Activated T-cell treated with anti-CD3 and anti-CD28 coated beads for 1 hour (primary cell): ENCODE data around the gene FAM107B.
"Not testable (repeated sequence)": the region's sequence is repeated elsewhere in the genome, so short reads cannot be mapped to it uniquely, and the experiment has no call there.

ENCODE experiments used
- DNase-seq: peaks from one replicate; pipeline ENCODE4 v3.0.0-alpha.2; 2020; ENCODE audit warnings: low read depth

Gene FAM107B

DNA sequence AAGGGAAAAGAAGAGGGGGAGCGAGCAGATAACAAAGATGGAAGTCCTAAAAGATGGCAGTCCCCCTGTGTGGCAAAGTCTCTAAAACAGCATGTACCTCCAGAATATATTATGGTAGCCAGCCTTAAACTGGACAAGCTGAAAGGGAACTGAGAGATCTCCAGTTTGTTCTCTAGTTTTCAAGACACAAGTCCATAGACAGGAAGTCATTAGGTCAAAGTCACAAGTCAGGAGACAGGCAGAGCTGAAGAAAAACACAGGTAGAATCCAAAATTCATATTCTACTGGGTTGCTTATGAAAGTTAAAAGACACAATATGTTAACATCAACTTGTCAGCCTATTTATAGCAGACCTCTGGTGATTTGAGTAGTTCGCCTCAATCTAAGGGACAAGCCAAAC lies 38.7 kb downstream of the FAM107B start:
- DNase-seq: no peak

DNA sequence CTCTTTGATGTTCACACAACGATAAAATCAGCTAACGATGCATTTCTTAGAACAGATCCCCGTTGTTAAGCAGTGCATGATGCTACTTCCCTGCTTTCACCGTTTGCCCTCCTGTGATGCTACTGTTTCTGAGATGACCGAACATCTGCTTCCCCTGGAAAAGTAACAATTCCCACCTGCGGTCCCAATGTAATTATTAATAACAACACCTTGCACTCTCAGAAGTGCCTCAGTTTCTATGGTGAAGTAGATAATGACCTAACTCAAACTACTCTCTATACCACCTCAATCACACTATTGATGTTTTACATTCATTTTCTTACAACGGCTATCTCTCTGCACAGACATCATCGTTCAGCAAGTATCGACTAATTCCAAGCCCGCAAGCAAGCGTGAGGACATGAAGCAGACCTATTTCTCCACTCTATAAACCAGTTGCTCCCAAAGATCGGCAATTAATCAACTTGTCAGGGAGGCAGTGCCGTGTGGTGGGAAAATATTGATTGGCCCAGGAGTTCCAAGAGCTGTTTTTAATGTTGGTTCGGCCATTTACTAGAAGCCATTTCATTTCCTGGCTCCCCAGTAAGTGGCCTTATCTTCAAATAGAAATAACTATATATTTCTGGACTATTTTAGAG lies 42.7 kb downstream of the FAM107B start:
- DNase-seq: no peak

DNA sequence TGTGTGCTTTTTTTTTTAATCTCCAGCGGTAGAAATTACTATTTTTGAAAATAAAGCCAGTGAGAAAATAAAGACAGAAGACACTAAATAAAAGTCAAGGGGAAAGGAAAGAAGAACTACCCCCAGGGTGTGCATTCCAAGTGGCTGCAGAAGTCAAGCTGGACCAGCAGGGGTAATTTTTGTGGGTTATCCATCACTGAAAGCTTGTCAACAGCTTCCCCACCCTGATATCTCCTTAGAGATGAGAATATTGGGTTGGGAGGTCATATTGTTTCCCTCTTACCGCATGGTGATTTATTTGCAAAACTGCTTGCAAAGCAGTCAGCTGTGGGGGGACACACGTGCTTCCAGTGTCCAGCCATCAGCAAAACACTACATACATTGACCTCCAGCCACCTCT lies 46.4 kb downstream of the FAM107B start:
- no peak for DNase-seq

DNA sequence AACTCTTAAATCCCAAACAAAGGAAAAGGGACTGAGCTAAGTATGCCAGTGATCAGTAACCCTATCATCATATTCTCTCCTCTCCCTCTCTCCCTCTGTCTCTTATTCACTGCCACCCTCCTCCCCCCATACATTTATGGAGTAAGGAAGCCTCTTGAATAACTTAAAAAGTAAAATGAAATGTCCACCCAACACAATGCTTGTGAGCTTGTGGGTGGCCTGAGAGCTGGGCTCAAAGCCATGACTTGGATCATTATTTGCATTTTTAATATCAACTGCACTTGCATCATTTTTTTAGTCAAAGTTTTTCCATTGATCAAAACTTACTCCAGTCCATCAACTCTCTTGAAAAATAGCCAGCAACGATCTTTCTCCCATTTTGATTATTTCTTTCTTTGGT lies 46.8 kb downstream of the FAM107B start:
- DNase-seq: no peak

DNA sequence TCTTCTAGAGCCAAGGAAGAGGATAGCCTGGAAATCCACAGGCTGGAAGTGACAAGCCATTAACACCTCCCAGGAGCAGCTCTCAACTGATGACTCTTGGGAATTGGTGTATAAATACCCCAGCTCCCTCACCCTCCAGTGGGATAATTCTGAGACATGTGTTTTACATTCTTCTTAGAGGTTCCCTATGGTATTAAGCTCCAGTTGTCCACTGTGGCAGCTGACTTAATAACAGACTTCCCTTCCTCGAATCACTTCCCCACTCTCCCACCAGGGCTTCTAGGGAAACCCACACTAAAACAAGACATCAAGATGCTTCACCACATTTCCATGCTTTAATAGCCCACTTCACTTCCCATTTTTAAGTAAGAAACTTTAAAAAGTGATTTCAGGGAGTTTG lies 47.2 kb downstream of the FAM107B start:
- no peak for DNase-seq

DNA sequence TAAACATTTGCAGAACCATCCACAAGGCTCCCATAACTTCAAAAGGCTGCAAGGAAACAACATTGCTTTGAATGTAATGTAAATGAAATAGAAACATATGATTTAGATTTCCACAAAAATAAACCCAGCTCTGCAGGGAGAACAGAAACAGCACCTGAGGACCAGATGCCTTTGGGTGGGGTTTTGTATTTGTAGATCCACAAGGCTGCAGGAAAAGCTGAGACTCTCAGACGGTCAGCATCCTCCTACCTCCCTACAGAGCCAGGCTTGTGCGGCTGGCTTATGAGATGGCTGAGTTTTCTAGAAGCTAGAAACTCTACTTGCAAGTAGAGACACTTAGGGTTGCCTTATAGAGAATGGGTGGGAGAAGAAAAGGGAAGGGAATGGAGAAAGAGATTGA lies 49.8 kb downstream of the FAM107B start:
- DNase-seq: no peak

DNA sequence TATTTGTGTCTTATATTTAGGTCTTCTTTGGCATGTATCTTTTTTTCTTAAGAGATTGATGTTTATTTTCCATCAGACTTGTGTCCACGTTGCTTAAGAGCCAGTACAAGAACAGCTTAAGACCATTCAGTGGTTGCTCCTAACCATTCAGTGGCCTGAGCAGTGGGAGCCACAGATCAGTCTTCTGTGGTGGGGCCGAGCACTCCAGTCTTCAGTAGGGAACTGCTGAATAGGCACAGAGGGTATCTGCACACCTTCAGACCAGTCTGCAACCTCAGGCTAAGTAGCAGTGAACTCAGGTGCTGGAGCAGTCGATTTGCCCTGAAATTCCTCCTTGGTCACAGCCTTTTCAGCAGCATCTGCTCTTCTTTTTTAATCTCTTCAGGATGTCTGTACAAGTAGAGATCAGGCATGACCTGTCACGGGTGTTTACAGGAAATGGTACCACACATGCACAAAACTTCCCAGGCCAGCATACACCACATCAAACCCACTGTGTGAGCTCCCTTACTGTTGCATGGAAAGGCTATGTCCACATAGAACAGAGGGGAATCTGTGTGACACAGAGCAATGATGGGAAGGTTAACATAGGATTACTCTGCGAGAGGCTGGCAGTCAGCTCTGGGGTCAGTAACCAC lies 51.5 kb downstream of the FAM107B start:
- DNase-seq: peak; percentile 16

DNA sequence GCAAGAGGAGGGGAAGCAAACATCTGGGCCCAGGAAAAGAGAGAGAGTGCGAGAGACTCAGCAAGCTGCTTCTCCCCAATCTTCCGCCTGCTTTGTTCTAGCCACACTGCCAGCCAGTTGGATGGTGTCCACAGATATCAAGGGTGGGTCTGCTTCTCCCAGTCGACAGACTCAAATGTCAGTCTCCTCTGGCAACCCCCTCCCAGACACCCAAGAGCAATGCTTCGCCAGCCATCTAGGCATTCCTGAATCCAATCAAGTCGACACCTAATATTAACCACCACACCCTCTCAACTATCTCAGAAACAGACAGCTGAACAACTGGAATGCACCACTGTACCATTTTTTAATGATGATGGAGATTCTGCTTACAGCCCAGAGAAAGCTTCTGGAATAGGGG lies 57.1 kb downstream of the FAM107B start:
- no peak for DNase-seq

DNA sequence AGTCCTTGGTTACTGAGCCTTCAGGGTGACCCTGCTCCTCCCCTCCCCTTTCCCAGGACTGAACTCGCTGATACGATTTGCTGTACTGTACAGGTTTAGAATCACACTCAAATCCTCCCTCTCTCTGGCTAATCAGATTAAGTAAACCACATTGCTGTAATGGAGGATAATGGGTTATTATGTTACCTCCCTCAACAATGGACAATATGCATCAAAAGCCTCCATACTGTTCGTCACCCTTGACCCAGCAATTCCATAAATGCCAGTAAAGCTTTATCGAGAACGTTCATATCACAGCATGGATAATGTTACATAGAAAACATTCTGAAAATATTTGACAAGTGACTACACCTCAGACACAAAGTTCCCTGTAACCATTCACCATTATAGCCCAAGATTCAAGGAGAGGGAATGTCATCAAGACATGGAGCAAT lies 61.7 kb downstream of the FAM107B start:
- no peak for DNase-seq

DNA sequence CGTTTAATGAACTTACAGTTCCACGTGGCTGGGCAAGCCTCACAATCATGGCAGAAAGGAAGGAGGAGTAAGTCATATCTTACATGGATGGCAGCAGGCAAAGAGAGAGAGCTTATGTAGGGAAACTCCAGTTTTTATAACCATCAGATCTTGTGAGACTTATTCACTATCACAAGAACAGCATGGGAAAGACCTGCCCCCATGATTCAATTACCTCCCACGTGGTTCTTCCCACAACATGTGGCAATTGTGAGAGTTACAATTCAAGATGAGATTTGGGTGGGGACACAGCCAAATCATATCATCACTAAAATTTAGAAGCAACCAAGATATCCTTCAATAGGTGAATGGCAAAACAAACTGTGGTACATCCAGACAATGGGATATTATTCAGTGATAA lies 65.4 kb downstream of the FAM107B start:
- DNase-seq: not testable (repeated sequence)

DNA sequence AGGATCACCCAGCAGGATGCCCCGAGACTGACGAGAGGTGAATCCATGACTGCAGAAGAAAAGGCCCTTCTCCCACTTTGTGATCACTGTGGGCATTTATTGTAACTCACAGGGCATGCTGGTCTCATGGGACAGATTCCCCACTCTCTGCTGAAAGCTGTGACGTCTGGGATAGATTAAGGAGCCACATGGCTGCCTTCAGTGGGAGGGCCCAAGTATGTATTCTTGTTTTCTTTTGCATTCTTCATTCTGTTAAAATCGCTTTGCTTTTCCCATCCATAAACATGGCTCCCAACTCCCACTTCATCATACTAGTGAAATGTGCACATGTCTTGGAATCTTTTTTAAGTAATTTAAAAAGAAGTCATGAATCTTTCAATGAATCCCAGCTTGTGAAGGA lies 67.2 kb downstream of the FAM107B start:
- DNase-seq: no peak

DNA sequence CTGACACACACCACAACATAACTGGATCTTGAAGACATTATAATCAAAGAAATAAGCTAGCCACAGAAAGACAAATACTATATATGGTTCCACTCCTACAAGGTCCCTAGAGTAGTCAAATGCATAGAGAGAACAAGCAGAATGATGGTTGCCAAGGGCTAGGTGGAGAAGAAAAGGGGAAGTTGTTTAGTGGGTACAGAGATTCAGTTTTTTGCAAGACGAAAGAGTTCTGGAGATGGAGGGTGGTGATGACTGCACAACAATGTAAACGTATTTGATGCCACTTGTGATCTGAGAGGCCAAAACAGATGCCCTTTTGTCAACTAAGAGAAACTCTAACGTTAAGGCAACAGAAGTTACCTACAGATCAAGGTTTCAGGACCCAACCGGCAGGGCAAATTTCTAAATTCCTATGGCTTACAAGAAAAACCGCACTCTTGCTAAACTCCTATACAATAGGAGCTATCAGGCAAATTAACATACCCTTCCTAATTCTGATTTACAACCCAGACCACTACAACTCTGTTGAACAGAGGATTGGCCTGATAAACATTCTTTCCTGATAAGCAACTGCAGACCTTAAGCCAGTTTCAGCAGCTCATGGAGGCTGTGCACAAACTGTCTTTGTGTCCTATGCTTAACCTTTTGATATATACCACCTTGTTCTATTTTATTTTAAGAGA lies 69.0 kb downstream of the FAM107B start:
- no peak for DNase-seq

DNA sequence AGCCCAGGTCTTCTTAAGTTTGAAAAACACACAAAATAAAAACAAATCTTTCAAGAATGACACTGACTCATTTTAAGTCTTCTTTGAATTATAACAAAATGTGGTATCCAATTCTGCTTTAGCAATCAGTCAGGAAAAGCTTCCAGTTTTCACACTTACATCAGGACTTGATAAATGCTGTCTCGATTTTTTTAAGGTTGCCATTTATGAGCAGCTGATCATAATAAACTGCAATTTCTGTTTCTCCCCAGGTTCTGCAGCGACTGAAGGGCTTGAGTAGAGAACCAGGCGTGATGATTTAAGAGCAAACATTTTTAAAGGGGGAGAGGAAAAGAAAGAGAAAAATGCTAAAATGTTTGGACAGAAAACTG lies 71.1 kb downstream of the FAM107B start:
- no peak for DNase-seq

DNA sequence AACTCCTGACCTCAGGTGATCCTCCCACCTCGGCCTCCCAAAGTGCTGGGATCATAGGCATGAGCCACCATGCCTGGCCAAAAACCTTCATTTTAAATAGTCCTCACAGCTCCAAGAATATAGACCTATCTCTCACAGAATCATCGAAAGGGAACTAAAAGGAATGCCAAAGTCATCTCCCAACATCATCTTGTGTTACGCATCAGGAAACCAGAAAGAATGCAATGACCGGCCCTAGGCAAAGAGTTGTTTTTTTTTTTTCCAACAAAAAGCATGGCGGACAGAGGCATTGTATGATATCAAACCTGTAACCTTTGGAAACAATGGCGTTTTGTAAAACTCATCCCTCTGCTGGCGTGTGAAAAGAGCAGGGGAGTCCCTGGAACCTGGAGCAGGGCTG lies 73.2 kb downstream of the FAM107B start:
- DNase-seq: no peak

DNA sequence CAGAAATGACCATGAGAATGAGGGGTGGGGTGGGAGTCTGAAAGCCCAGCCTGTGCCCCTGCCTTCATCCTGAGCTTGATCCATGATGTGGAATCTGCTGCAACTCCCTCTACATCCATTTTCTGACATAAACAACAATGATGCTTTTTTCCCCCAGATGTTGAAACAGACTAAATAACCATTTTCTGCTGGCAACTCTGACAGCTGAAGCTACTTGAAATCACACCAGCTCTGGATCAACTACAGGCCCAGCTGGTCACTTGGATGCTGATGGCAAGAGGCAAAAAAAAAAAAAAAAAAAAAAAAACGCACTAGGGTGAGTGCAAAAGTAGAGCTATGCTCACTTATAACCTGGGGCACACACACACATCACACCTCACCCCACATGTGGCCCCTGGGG lies 74.2 kb downstream of the FAM107B start:
- DNase-seq: no peak

DNA sequence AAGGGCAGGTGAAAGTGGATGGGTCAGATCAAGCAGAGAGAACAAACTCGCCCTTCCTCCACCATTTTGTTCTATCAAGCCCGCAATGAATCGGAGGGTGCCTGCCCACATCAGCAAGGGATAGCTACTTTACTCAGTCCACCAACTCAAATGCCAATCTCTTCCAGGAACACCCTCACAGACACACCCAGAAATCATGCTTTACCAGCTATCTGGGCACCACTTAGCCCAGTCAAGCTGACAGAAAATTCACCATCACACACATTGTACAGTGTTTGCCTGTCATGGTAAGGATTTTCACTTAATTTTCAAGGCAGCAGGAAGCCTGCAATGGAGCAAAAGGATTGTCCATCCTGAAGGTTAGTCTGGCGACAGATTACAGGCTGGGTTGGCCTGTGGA lies 75.2 kb downstream of the FAM107B start:
- DNase-seq: no peak

DNA sequence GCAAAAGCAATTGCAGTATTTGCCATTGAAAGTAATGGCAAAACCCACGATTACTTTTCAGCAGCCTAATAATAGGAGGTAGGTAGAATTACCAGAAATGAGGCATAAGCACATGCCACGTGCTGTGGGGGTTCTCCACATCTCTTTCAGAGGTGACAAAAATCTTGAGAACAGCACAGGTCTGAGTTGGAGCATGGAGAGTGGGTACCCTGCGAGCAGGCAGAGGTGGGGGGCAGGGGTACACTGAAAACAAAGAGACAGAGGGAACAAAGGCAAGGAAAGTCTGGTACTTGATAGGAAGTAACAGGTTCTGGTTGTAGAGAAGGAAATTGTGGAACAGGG lies 75.9 kb downstream of the FAM107B start:
- no peak for DNase-seq

DNA sequence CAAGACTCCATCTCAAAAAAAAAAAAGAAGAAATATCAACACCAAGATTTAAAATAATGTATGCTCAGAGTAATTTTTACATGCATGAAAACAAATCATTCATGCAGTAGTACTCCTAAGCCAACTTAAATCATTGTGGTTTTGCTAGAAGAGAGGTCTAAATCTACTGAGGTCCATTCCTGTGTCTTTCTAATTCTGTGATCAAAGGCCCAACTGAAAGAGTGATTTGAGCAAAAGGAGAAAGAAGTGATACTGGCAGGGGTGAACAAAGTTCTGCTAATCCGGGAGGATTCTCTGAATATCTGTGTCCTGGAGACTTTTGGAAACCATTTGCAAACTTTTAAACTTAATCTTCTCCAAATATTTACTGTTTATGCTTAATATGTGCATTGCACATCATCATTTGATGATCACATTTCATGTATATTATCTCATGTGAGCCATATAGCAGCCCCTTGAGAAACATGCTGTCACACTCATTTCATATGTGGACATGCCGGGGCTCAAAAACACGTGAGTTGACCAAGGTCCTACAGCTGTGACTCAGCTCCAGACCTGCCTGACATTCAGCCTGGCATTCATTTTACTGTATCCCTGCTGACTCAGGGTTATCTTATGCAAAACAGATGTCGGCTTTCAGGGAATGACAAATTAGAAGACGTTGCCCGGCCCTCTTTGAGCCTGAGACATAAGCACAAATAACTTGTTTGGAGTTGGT lies 76.4 kb downstream of the FAM107B start:
- no peak for DNase-seq

DNA sequence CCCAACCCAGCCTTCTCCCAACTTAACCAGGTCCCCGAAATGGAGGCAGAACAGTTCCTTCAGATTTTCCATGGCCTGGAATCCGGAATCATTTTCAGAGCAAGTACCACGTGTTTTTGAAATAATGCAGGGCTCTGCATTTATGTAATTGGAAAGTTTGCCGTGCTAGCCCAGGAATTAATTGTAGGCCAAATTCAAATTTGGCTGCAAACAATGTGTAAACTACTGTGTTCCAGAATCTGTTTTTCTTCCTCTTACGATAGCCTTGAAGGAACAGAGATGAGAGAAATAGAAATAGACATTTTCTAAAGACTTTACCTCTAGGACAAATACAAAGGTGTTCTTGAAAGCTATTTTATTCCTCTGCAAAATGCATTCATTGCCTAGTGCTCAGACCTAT lies 77.4 kb downstream of the FAM107B start:
- no peak for DNase-seq

DNA sequence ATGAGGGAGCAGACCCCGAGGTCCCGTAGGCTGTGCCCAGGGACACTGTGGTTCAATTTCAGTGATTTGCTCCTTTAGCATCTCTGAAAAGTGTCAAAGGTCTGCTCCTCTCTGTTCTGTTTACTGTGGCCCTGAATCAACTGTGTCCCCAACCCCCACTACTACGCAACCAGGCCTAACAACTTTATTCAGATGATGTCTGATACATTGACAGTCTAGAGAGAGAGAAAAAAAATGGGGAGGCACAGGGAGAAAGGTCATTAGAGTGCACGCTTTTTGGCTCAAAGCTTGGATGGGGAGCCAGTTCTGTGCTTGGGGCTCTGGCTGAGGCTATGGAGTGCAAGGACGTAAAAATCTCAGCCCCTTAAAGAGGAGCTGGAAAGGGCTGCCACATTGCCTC lies 77.9 kb downstream of the FAM107B start:
- DNase-seq: no peak

DNA sequence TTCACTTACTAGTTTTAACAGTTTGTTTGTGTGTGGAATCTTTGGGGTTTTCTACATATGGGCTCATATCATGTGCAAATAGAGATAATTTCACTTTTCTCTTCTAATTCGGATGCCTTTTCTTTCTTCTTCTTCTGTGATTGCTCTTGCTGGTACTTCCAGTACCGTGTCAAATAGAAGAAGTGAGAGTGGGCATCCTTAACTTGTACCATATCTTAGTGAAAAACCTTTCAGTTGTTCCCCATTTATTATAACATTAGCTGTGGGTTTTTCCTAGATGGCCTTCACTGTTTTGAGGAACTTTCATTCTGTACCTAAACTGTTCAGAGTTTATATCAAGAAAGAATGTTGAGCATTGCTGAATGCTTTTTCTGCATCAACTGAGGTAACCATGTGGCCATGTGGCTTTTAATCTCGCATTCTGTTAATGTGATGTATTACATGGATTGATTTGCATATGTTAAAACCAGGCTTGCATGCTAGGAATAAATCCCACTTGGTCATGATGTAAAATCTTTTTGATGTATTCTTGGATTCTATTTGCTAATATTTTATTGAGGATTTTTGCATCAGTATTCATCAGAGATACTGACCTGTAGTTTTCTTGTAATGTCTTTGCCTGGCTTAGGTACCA lies 78.7 kb downstream of the FAM107B start:
- no peak for DNase-seq

DNA sequence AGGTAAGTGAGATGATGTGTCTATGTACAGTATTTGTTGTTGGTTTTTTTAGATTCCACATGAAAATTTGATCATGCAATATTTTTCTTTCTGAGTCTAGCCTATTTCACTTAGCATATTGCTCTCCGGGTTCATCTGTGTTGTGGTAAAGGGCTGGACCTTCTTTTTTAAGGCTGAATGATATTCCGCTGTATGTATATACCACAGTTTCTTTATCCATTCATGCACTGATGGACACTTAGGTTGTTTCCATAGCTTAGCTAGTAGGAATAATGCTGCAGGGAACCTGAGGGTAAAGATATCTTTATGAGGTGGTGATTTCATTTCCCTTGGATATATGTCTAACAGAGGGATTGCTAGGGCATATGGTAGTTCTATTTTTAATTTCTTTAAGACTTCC lies 80.8 kb downstream of the FAM107B start:
- DNase-seq: no peak
